ENCODE measurements around the gene TPRG1L. TPM values are rescaled to one million over a fixed set of nuclear protein-coding genes. Genes with fewer than 3 reads are reported as not detected.

Gene TPRG1L
- total RNA-seq, 1 experiment from 2014 or later, result 24.0 TPM

GRCh38 chr1:3641046-3641760, 16.4 kb downstream of the TPRG1L start:
- Histone ChIP-seq H2AK5ac (ENCODE audit: insufficient read length, low read length) (no peak overlapping the region), H3K27me3 (ENCODE audit: insufficient read depth, low read length) (no peaks in the 10 kb centered on the region), H4K20me1 (ENCODE audit: control insufficient read depth, insufficient read depth, insufficient read length) (no peaks in the 10 kb centered on the region), H3K79me2 (ENCODE audit: insufficient read depth, low read length) (no peaks in the 10 kb centered on the region), H2BK12ac (ENCODE audit: insufficient read length, low read depth, low read length) (no peak overlapping the region), H2BK120ac (ENCODE audit: low read depth, low read length, poor library complexity, severe bottlenecking) (no peak overlapping the region), H3K4me2 (ENCODE audit: insufficient read depth, insufficient read length, low read length) (no peak overlapping the region), H3K14ac (ENCODE audit: insufficient read depth, low read length) (no peak overlapping the region), H3K4me1 (ENCODE audit: insufficient read depth, low read length) (no peaks in the 10 kb centered on the region), H3K23me2 (ENCODE audit: insufficient read length, low read depth, low read length, poor library complexity, severe bottlenecking) (no peaks in the 10 kb centered on the region), H4K8ac (replicated peaks; ENCODE audit: insufficient read length, low read depth, low read length) (no peak overlapping the region), H3K79me1 (ENCODE audit: insufficient read depth, low read depth, low read length, poor library complexity, severe bottlenecking) (no peaks in the 10 kb centered on the region), H3K9ac (ENCODE audit: extremely low read depth, insufficient read length, low read length) (no peak overlapping the region), H2BK20ac (ENCODE audit: low read depth, low read length, poor library complexity, severe bottlenecking) (no peak overlapping the region), H3K56ac (ENCODE audit: insufficient read length, low read depth, low read length) (no peak overlapping the region), H2AFZ (ENCODE audit: low read length) (no peak overlapping the region), H3K4ac (ENCODE audit: low read depth, low read length) (no peak overlapping the region), H3K18ac (ENCODE audit: insufficient read length, low read depth, low read length) (no peak overlapping the region), H3K23ac (ENCODE audit: insufficient read length, low read depth, low read length) (no peak overlapping the region), H4K91ac (ENCODE audit: insufficient read length, low read depth, low read length) (no peak overlapping the region), H4K5ac (ENCODE audit: insufficient read length, low read depth, low read length) (no peak overlapping the region), H3T11ph (ENCODE audit: low read length) (no peak overlapping the region), H3K9me3 (ENCODE audit: control insufficient read depth, low read depth, low read length) (no peaks in the 10 kb centered on the region), H2BK5ac (ENCODE audit: insufficient read length, low read length) (no peak overlapping the region), H2BK15ac (ENCODE audit: low read depth, low read length) (no peak overlapping the region), H3K27ac (ENCODE audit: insufficient read length, low read depth, low read length) (no peak overlapping the region)
- peaks cover 6 to 54% (median 31%) of the 10 kb centered on the region in 3 experiments; a peak in 6 of 7 replicates for H3K36me3 Mint-ChIP-seq (ENCODE audit: insufficient read depth in 1 of 3, low read depth in 3 of 3)
- no peaks in the 10 kb centered on the region for H3K9me3 Mint-ChIP-seq
- WGBS (ENCODE audit: extremely low coverage, insufficient read length, low lambda C conversion rate), result no CpG with 5 or more reads among the region's 26 CpGs
- no peaks in the 10 kb centered on the region for H3K27me3 Mint-ChIP-seq (ENCODE audit: low read depth)
- H3K4me1 Mint-ChIP-seq, result no peaks in the 10 kb centered on the region
- no peak for TF ChIP-seq CTCF (conservative IDR thresholded peaks at IDR 0.05)
- no peak for DNase-seq
- H3K4me3 Mint-ChIP-seq, result no peak overlapping the region
- no peak overlapping the region; a peak in 1 of 7 replicates for H3K27ac Mint-ChIP-seq

Measured in H9 (cell line).